Right lobe of liver (tissue), 6 donors: ENCODE measurements around the gene PDCL3. TPM values are rescaled to one million over a fixed set of nuclear protein-coding genes. Genes with fewer than 3 reads are reported as not detected.

Experiments used
- ATAC-seq, 4 donors: fragments of 200-7000 bp; cut with Tn5 transposase; one replicate each; pipeline ENCODE4 v1.9.1; 2020; ENCODE audit warnings: mild to moderate bottlenecking in 4 of 4, moderate library complexity in 4 of 4
- DNase-seq, 3 donors: peaks; one replicate each; pipeline ENCODE4 v3.0.0-alpha.2; 2020
- H3K27ac ChIP-seq, 3 donors: fragments of 200-600 bp; one replicate each; pipeline ENCODE4 v1.8.0; 2022
- H3K27me3 ChIP-seq, 2 donors: fragments of 200-600 bp; one replicate each; pipeline ENCODE4 v1.8.0; 2022
- H3K36me3 ChIP-seq, 4 donors: fragments of 200-600 bp; sonication (generic) in 1 of 4; one replicate each; pipeline versions ENCODE4 v1.5.1 to v1.8.0; 2017 to 2022; ENCODE audit warnings: control low read depth in 1 of 4
- H3K4me1 ChIP-seq, 4 donors: fragments of 200-600 bp; sonication (generic) in 1 of 4; one replicate each; pipeline versions ENCODE4 v1.5.1 to v1.8.0; 2017 to 2022; ENCODE audit warnings: control low read depth in 1 of 4
- H3K4me3 ChIP-seq, 3 donors: fragments of 200-600 bp; one replicate each; pipeline ENCODE4 v1.8.0; 2022
- H3K9me3 ChIP-seq, 4 donors: fragments of 200-600 bp; sonication (generic) in 1 of 4; one replicate each; pipeline versions ENCODE4 v1.5.1 to v1.8.0; 2017 to 2022; ENCODE audit warnings: control low read depth in 1 of 4
- CTCF ChIP-seq, 4 donors: fragments of 200-600 bp in 3 of 4; fragments of 450-650 bp in 1 of 4; IDR thresholded peaks; one replicate each; pipeline versions ENCODE4 v1.5.1 to v1.8.0; 2016 to 2022; ENCODE audit warnings: antibody characterized with exemption in 4 of 4, mild to moderate bottlenecking in 2 of 4
- POLR2A ChIP-seq: fragments of 450-650 bp; IDR thresholded peaks from one replicate; pipeline ENCODE4 v1.6.1; 2017; ENCODE audit warnings: antibody characterized with exemption, mild to moderate bottlenecking
- WGBS: methylation state at CpG from one replicate; pipeline ENCODE4 v1.1.6; 2018; ENCODE audit warnings: low coverage, low lambda C conversion rate; ENCODE audit not compliant: insufficient coverage; ENCODE audit errors: missing lambda C conversion rate; 5-methylcytosine and 5-hydroxymethylcytosine counted together
- intact Hi-C, 2 donors: fragments of 100-400 bp; cut with DNase I; formaldehyde crosslinking; loops; one replicate each; pipeline versions ENCODE4 v1.11.2 to v1.14.1; 2022
- long read RNA-seq: library from polyadenylated mRNA; unstranded; transcript quantifications from one replicate; pipeline ENCODE4 v2.0.0, GENCODE V29; 2019
- total RNA-seq, 6 experiments: library from RNA; depleted of rRNA in 2 of 6; stranded (reverse); fragments of >200 nt in 2 of 6; fragmentation: NEBNext Ultra II Directional in 3 of 6; extraction: Animal tissue kit (Norgen Biotek cat#: 25700) in 3 of 6; gene quantifications; one replicate each; pipeline versions ENCODE4 v1.1.0 to v1.2.4, GENCODE V29; 2016 to 2023
- donor health status: DM: no; HTN: yes; CAD: no.
- donor health status: DM: no; HTN: no; CAD: no.
- donor health status: DM: no; HTN: no; CAD: no.
- donor health status: DM: no; HTN: yes; CAD: no.
- donor health status: DM: no; HTN: yes; CAD: no.

Gene PDCL3
- 1 to 10 TPM; 5.2 to 8.4 (median 7.0) TPM for total RNA-seq
- long read RNA-seq, transcript PDCL3-201 (6 exons, 1,337 nt): major isoform, 10 of 11 reads
- long read RNA-seq, partial matches to known transcripts: 1 of 11 reads
- long read RNA-seq, other reads (novel, unspliced or antisense): 0 of 11 reads

DNA sequence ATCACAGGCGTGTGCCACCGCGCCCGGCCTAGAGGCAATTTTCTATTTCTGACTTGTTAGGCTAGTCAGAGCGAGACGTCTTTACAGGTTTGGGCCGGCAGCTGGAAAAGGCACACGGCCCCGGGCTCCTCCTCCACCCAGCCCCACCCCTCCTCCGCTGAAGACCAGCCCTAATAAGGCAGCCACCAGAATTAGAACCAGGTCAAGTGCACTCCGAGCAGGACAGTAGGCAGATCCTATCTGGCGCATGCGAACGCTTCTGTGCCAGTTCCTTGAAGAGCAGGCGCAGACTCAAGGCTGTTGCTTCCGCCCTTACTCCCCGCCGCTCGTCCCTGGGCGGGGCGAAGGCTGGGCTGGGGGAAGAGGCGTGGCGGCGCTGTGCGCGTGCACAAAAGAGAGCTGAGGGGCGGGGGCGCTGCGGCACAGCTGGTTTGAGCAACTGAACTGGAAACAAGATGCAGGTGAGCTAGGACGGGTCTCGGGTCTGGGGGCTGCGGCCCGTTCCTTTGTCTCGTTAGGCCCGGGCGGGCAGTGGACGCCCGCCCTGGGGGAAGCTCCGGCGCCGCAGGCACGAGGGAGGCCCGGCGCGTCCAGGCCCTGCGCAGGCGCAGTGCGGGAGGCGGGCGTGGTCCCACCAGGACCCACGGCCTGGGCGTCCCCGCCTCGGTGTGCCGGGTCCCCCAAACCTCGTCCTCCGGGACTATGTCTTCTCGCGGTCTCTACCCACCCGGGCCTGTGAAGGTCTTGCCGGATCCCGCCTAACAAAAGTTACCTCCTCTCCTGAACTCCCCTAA lies at the start of gene PDCL3:
Gene PDCL3, plus strand, starts transcription at position 381 of the 794 bp plus-strand sequence. Its CDS starts 75 bp downstream, at position 456.
- Histone ChIP-seq H3K27ac (peak within 1 kb of the TSS; percentile 68 to 87 (median 86)), H3K27me3 (no peaks in the 10 kb centered on the region), H3K4me3 (peak within 1 kb of the TSS; percentile 71 to 80 (median 74)), H3K4me1 (peaks cover 0 to 7% (median 0%) of the 10 kb centered on the region in 4 donors), H3K36me3 (peaks cover 0 to 14% (median under 1%) of the 10 kb centered on the region in 4 donors), H3K9me3 (no peaks in the 10 kb centered on the region)
- DNase-seq: peak; percentile 95 to 98 (median 97)
- ATAC-seq: peak; percentile 95 to 98 (median 96)
- 0% methylated on average over 13 of the region's 62 CpGs for WGBS
- TF ChIP-seq POLR2A (peak; percentile 85), CTCF (IDR thresholded peaks at IDR 0.05) (peak in 2 of 4 donors; percentile 29 to 34)
- intact Hi-C loops: no loop called here

GRCh38 chr2:100513650-100514049 lies 49.1 kb upstream of the PDCL3 start:
- Histone ChIP-seq H3K9me3 (no peaks in the 10 kb centered on the region), H3K36me3 (no peaks in the 10 kb centered on the region), H3K4me1 (no peaks in the 10 kb centered on the region), H3K4me3 (no peak overlapping the region), H3K27me3 (no peaks in the 10 kb centered on the region), H3K27ac (no peak overlapping the region)
- 34% methylated on average over 4 of the region's 4 CpGs for WGBS
- intact Hi-C loops: no loop called here
- TF ChIP-seq POLR2A (no peak), CTCF (IDR thresholded peaks at IDR 0.05) (no peak)
- no peak for ATAC-seq
- DNase-seq: no peak

- Histone ChIP-seq H3K27me3 (no peaks in the 10 kb centered on the region), H3K4me1 (no peaks in the 10 kb centered on the region), H3K4me3 (no peak overlapping the region), H3K36me3 (no peaks in the 10 kb centered on the region), H3K27ac (no peak overlapping the region), H3K9me3 (no peaks in the 10 kb centered on the region)
- intact Hi-C loops: no loop called here
- 44% methylated on average over 1 of the region's 1 CpG for WGBS
- no peak for TF ChIP-seq POLR2A
- no peak for TF ChIP-seq CTCF (IDR thresholded peaks at IDR 0.05)
- ATAC-seq (no peak), DNase-seq (no peak)
Measured at GRCh38 chr2:100517556-100517955, 45.2 kb upstream of the PDCL3 start.

GRCh38 chr2:100518801-100519200 lies 44.0 kb upstream of the PDCL3 start:
- Histone ChIP-seq H3K4me3 (no peak overlapping the region), H3K27me3 (no peaks in the 10 kb centered on the region), H3K36me3 (no peaks in the 10 kb centered on the region), H3K9me3 (no peaks in the 10 kb centered on the region), H3K27ac (no peak overlapping the region), H3K4me1 (no peaks in the 10 kb centered on the region)
- intact Hi-C loops: no loop called here
- 32% methylated on average over 2 of the region's 2 CpGs for WGBS
- no peak for DNase-seq
- TF ChIP-seq CTCF (IDR thresholded peaks at IDR 0.05): no peak
- no peak for TF ChIP-seq POLR2A
- ATAC-seq: no peak
